T-helper 2 cell treated with Interferon-gamma antibody and Interleukin-4, amounts not matched to agents 100 ng/mL and 5 ng/mL, for 36 hours (primary cell): ENCODE data around the gene DPYSL3. TPM values are rescaled to one million over a fixed set of nuclear protein-coding genes. Genes with fewer than 3 reads are reported as not detected.

Experiments
- intact Hi-C: fragments of 100-400 bp; cut with micrococcal nuclease; formaldehyde crosslinking; loops from one replicate; pipeline ENCODE4 v1.15.1; 2023
- total RNA-seq: library from RNA; stranded (reverse); gene quantifications from 2 replicates; pipeline ENCODE4 v1.2.3, GENCODE V29; 2022

The DPYSL3 gene
- total RNA-seq, 1 donor from 2014 or later = 0.07 TPM

DNA sequence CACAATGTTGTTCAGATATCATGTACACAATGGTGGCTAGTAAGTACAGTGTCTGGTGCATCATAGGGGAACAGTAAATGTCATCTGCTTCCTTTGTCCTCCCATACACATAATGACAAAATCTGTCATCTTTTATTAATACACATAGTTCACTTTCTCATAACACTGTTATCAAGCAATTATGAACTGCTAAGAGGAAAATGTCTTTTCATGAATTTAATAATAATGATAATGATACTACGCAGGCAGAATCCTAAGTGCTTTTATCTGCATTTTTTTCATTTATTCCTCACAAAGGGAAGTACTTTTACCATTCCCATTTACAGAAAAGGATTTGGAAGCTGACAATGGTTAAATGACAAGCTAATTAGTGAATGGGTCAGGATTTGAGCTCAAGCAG is 35.7 kb downstream of the DPYSL3 start:
- intact Hi-C loops = no loop called here

DNA sequence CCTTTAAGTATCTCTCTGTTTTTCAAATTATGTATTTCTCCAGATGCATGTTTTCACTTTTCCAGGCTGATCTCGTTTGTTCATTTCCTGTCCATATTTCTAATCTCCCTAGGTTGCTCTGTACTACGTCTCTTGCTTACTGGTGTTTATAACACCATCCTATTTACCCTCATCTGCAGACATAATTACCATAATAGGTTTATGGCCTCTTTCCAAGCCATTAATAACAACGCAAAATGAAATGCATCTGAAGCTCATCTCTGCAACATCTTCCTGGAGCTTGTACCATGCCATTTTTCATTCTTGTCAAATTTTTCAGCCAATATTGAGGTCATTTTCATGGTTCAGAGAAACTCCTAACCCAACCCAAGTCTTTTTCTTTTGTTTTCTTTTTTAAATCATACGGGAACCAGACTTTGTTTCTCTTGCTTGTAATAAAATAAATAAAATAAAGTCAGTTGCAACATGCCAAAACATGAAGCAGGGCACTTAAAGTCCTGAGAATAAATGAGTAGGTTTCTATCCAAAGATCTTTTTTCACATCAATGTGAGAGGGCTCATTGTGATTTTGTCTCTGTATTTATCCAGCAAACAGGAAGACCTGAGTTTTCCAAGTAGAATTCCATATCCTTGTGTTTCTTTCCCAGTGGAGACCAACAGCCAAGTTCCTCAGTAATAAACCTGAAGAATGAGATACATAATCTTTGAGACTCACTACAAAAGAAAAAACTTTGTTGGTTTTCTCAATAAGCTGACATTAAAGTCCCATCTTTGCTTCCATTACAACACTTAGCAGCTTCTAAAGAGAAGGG is 37.0 kb downstream of the DPYSL3 start:
- intact Hi-C loops = no loop called here

DNA sequence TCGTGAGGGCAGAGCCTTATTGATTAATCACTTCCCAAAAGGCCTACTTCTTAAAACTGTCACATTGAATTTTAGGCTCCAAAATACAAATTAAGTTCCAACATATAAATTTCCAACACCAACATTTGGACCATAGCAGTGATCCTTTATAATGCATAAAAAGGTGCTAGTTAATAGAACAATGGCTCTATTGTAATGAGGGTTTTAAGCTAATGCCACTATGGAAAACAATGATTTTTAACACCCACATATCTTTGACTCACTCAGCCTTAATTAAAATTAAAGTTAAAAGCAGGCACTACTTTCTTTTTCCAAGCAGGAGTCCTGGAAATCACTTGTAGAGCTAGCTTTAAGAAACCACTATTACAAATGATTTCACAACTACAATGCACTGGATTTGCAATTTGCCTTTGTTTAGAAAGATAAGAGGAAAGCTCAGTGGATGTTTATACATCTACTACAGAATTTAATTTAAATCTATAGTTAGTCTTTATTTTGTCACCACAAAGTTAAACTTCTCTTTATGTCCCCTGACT is 41.8 kb downstream of the DPYSL3 start:
- intact Hi-C loops = no loop called here

DNA sequence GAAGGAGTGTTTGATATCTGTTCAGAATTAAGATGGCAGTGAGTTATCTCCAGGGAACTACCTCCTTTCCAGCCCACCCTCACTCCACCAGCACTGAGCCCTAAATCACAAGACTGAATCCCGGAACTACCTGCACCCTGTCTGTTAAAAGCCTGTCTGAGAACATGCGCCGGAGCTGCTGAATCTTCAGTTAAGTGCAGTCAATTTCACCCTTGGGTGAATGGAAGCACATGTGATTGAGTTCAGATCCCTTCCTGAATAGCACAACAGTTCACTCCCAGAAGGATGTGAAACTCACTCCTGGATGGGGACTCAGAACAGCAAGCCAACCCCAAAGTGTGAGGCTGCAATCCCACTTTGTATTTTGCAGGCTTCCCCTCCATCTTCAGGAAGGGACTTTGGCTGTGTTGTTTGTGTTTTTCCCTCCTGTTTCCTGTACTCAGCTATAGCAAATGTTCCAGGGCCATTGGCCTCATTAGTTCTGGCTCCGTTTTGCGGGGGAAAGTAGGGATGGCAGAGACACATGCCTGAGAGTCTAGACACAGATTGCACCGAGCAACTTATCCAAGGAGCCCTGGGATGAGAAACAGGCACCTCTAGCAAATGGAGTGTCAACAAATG is 43.4 kb downstream of the DPYSL3 start:
- intact Hi-C loops = no loop called here

DNA sequence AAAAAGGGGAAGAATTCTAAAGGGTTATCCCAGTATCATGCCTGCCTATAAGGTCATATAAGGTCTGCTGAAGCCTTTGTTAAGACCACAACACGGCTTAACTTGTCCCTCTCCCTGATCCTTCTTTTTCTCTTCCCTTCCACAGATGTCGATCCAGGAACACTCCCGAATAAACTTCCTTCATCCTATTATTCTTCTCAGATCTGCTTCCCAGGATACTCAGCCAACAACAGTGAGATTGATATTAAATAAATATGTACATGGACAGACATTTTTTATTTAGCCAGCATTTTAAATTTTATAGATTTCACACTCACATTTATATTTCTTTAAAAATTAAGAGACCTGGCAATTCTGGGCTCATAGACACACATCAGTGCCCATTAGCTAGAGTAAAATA is 44.1 kb downstream of the DPYSL3 start:
- intact Hi-C loops = no loop called here

DNA sequence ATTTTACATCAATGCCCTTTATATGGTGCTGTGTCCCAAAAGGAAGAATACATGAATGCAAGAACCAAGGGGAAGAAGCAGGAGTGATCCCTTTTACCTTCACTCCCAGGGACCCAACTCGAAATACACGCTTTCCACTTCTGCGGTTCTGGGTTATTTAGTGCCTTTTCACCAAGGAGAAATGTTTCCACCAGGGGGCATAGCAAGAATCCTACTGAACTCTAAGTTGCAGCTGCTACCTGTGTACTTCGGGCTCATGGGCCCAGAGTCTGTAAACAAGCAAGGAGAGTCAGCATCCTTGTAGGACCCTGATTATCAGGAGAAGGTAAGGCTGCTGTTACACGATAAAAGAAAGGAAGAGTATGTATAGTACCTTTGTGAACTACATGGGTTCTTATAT is 45.7 kb downstream of the DPYSL3 start:
- intact Hi-C loops = no loop called here

DNA sequence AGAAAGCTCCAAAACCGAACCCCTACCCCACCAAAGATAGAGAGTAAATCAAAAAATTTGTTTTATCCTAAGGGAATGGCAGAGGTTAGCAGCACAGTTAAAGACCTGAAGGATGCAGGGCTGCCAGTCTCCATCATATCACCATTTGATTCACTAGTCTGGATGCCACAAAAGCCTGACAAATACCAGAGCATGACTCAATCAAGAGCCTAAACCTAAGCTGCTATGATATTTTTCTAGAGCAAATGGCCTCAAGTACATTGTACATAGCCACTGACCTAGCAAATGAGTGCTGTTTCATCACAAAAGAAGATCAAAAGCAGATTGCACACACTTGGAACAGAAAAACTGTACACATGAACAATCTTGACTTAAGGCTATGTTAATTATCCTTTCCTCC is 48.0 kb downstream of the DPYSL3 start:
- intact Hi-C loops = no loop called here

DNA sequence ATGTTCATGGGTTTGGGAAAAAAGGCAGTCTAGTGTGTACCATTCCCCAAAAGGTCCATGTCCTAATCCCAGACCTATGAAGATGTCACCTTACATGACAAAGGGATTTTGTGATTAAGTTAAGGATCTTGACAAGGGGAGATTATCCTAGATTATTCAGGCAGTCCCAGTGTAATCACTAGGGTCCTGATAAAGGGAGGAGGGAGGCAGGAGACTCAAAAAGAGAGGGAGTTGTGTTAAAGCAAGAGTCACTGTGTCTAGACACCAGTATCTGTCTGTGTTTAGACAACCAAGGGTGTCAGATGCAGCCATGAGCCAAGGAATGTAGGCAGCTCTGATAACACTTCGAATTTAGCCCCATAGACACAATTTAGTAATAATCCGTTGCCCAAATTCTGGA is 49.5 kb downstream of the DPYSL3 start:
- intact Hi-C loops = no loop called here

DNA sequence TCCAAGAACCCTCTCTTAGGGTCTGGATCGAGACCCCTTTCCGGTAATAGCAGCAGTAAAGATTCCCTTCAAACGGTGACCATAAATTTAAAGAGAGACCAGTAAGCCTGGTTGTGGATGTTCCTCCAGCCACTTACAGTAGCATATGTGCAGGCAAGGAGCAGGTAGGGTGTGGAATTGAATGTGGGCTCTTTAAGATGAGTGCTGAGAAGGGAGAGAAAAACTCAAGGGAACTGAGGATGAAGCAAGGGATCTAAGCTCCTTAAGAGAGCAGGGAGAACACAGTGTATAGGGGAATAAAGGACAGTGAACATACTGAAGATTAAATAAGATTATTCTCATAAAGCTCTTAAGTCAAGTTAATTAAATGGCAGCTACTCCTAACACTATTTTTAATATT is 51.3 kb downstream of the DPYSL3 start:
- intact Hi-C loops = no loop called here

DNA sequence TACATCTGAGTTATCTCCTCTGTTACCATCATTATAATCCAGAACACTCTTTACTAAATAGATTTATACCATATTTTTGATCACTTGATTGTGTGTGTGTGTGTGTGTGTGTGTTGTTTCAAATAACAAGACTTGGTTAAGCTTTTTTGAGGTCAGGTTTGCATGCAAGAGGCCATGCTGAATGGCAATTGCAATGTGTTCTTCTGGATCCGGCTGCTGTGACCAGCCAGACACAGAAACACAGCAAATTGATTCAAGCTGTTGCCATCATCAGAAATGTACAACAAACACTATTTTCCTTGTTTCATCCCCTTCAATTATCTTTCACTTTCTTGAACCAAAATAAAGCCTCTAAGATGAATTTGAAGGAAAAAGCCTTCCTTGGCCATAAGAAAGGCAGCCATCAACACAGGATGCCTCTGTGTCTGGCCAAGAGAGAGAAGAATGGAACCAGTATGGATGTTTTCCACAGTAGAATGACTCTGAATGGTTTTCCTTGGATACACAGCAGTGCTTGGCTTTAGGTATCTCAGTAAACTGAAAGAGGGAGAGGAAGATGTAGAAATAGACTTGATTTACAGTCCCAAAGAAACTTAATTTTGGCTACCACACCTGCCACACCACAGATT is 53.9 kb downstream of the DPYSL3 start:
- intact Hi-C loops = loop anchor here (2.0 kb wide), 1 partner anchor 121 kb away; no protein-coding TSS in a partner anchor

DNA sequence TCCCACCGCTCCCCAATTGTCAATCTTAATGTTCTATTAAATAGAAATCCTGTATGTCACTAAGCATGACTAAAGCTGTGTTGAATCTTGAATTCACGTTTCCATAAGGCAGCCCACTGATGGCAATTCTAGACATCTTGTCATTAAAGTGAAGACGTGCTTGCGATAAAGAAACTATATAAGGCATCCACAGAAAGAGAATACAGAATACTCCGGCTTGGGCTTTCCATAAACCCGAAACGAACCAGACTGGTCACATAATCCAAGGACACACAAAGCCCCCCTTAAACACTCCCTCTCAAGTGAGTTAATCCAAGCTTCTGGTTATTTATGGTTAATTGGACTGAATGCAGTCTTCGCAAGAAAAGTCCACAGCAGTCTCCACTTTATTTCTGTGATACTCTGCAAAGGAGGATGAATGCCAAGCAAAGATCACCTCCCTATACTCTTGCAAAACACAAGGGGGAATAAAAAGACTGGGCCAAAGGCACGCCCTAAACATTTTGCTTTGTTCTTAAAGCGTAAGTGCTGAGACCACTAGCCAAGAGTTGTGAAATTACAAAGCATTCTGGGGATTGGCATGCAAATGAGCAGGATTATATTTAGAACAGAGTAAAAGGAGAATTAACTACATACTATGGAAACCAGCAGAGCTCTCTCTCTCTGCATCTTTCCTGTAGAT is 54.7 kb downstream of the DPYSL3 start:
- intact Hi-C loops = loop anchor here (1.0 to 2.0 kb wide), 2 partner anchors 122 to 367 kb away; no protein-coding TSS in a partner anchor

DNA sequence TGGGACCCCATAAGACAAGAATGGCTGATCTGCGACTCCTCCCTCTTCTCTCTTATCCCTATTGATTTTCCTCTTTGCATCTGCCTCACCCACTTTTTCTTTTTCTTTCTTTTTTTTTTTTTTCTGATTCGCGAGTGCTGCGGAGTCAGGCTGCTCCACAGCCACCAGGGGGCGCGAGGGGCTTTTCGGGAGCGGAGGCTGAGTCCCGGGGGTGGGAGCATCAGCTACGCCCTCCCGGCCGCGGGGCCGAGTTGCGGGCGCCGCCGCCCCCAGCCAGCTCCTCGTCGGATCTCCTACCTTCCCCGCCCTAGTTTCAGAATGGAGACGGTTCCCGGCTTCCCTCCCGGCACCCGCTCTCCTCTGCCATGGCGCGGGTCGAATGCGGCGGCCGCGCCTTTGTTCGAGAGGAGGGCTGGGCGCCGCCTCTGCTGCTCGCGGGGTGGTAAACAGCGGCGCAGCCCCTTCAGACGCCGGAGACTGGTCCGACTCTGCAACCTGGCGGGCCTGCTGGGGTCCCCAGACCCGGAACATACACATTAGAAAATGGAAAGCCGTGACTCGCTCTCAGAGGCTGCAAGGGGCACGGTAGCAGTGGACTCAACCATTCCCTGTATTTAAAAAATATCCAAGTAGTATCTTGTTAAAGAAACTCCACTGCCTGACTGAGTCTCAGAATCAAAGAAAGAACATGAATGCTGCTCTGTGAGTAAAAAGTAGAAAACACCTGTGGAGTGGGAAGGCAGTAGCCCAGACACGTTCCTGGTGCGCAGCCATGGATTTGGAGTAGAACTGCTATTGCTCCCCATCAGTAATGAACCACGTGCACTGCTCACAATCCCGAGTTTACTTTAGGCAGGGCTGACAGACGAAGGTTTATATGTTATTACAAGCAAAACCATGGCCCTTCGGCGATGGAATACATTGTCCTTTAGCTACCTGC is 55.7 kb downstream of the DPYSL3 start:
- intact Hi-C loops = loop anchor here (1.0 to 2.0 kb wide), 2 partner anchors 123 to 368 kb away; no protein-coding TSS in a partner anchor

DNA sequence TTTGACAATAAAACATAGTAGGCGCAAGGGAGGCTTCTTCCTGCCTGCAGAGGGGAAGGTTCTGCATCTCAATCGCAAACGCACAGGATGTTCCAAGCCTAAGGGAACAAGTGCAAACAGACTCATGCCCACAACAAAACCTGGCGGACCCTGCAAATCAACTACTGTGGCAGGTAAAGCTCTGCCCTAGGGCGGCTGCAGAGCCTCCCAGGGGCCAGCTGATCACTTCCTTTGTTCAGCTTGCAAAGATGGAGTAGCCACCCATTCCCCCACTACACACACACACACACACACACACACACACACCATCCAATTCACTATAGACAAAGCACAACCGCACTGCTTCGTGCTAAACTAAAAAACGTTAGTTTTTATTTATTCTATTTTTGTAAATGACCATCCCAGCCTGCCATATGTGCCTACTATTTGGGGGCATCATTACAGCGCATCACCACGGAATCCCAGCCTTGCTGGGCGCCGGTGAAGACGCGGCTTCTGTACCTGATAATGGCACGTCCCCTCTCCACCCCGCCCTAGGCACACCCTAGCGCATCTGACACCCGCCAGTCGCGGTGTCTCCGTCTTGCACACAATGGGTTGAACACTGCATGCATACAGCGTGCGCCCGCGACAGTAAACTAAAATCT is 57.6 kb downstream of the DPYSL3 start:
- intact Hi-C loops = no loop called here

DNA sequence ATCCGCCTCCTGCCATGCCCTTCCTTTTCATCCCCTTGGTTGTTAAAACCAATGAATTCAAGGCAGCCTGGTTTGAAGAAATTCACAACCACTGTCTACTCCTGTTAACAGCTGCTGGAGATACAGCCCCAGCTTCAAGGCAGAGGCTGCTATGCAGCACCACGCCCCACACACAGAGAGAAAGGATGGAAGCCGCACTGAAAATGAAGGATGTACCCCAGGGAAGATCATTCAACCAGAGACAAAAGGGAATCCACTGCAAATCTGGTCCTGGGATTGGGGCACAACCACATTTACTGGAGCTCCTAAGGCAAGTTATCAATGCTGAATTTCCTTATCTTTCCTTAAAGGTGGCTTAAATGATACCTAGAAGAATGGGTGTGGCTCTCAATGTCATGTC is 58.7 kb downstream of the DPYSL3 start:
- intact Hi-C loops = no loop called here

DNA sequence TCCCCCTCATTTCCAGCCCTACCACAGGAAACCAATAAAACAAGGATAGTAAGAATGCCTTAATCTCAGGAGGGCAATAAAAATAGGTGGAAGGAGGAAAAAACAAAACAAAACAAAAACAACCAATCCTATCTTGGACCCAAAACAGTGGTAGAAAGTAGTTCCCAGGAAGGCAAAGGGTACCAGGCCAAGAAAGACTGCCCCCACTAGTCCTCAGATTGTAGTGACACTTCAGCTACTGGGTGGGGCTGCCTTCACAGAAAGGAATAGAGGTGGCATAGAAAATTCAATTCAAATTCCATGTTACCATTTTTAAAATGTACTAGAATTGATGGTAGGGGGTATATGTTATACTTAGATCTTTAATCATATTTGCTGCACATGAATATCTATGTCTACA is 59.3 kb downstream of the DPYSL3 start:
- intact Hi-C loops = no loop called here

DNA sequence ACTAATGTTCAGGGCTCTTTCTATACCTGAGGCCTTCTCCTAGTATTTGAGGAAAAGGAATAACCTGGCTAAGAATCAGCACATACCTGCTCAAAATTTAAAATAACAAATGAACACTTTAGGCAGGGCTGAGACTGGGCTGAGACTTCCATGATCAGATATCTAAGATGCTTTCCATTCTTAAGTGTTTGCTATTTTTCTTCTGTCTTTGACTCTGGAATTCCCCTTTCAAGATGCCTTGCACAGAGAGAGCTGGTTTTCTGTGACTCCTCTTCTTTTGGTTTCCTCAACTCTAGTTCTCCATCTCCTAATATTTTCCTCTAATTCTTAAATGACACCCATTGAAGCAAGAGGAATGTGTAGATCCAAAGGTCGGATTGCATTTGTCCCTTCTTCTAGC is 61.1 kb downstream of the DPYSL3 start:
- intact Hi-C loops = no loop called here

DNA sequence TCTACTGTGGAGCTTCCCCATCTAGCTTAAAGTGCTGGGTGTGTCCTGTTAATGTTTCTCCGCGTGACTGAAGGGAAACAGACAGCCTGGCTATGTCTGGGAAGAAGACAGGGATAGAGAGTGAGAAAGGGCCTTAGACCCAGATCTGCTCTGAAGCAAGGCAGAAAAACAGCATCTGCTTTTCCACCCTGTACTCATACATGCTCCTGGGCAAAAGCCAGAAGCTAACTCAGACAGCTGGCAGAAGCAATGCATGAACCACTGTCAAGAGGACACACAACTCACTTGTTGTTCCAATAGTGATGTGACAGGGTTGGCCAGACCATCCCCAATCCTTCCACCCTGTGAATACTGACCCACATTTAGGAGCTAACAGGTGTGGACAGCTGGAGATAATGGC is 63.3 kb downstream of the DPYSL3 start:
- intact Hi-C loops = no loop called here

DNA sequence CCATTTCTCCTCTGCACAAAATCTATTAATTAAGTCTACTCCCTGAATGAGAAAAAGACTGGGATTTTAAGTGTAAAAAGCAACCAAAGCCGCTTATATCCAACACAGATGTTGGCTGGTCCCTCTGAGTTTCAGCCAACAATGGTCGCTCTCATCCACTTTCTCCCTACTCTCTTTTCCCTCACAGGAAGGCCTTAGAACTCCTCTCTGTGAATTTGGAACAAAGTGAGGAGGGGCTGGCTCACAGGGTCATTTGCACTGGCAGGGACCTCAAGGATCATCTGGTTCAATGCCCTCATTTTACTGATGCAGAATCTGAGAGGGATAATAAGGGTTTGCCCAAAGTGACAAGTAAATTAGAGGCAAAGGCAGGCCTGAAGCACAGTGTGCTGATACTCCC is 64.0 kb downstream of the DPYSL3 start:
- intact Hi-C loops = no loop called here

DNA sequence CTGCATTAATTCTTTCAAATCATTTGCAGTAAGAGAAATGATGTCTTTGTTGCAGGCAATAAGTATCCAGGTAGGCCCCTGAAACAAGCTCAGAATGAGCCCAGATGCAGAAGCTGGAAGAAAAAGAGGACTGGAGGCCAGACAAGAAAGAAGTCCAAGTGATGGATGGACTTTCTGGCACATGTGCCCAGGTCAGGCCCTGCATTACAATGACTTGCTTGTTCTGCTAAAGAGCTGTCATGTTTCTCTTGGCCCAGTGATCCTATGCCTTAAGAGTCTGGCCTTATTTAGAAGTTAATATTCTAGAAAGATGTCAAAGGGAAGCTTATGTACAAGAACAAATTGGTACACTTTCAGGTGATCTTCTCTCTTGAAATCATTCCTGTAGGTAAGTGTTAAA is 64.8 kb downstream of the DPYSL3 start:
- intact Hi-C loops = no loop called here

DNA sequence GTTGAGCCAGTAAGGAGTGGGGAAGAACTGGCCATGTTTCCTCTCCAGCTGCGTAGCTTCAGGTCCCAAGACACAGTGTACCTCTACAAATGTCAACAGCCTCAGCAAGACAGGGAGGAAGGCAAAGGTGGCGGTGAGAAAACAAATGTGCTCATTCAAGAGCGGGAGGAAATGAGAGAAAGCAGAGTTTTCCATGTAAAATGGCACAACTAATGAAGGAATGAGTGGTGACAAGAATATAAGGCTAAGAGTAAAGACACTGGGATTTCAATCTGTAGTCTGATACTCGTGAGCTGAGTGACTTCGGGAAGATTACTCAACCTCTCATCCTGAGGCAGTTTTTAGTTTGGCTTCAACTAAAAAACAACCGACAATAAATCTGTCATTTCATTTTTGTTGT is 67.6 kb downstream of the DPYSL3 start:
- intact Hi-C loops = no loop called here
